ENCODE results near the gene BCORL1. TPM values are rescaled to one million over a fixed set of nuclear protein-coding genes. Genes with fewer than 3 reads are reported as not detected.

Gene BCORL1
- total and polyA plus RNA-seq, 2 of the 4 experiments (the other 2 are of a cell fraction) = 0.54 to 1.6 TPM

- DNase-seq (no peak), ATAC-seq (ENCODE audit: low read depth) (no peak; the same call in 1 of the 2 replicates)
- Histone ChIP-seq H3K9ac (ENCODE audit: low read depth, low read length) (no peak overlapping the region), H3K9me3 (ENCODE audit: control insufficient read depth, insufficient read depth, low read length) (no peaks in the 10 kb centered on the region), H4K8ac (ENCODE audit: low read depth in 2 of 2, low read length in 2 of 2) (no peak overlapping the region), H3K14ac (replicated peaks; ENCODE audit: low read depth, low read length) (no peak overlapping the region), H2BK20ac (ENCODE audit: low read depth, low read length) (no peak overlapping the region), H3K36me3 (ENCODE audit: control insufficient read depth, insufficient read depth, low read length) (peaks cover 2% of the 10 kb centered on the region; the same call in 1 of the 2 replicates), H4K91ac (ENCODE audit: insufficient read depth, low read depth, low read length) (no peak overlapping the region), H2BK15ac (ENCODE audit: low read depth, low read length) (no peak overlapping the region), H4K5ac (ENCODE audit: low read depth, low read length) (no peak overlapping the region), H3K56ac (ENCODE audit: extremely low read depth, insufficient read depth, low read length) (no peak overlapping the region), H2AK5ac (ENCODE audit: low read depth, low read length) (no peak overlapping the region), H3K27me3 (ENCODE audit: control insufficient read depth, insufficient read depth, low read length) (no peaks in the 10 kb centered on the region; the same call in 1 of the 2 replicates), H3K4me3 (ENCODE audit: insufficient read depth, low read depth, low read length) (no peak overlapping the region), H3K18ac (ENCODE audit: low read depth, low read length) (no peak overlapping the region), H3K23ac (ENCODE audit: low read depth, low read length) (no peak overlapping the region), H4K20me1 (ENCODE audit: insufficient read depth, low read length) (peaks cover 49% of the 10 kb centered on the region), H3K27ac (ENCODE audit: insufficient read depth, low read length) (no peak overlapping the region), H2AFZ (replicated peaks; ENCODE audit: low read length, poor library complexity) (peak overlapping the region; percentile 18), H3K79me1 (ENCODE audit: low read depth in 1 of 2, low read length in 2 of 2) (peaks cover 0 to 53% of the 10 kb centered on the region in 2 experiments; a peak in 3 of 4 replicates), H2BK120ac (ENCODE audit: low read depth, low read length) (no peak overlapping the region), H3K4me2 (ENCODE audit: low read depth, low read length) (no peak overlapping the region), H3K4me1 (ENCODE audit: control insufficient read depth, insufficient read depth, low read length) (peaks cover 5% of the 10 kb centered on the region; the same call in 1 of the 2 replicates), H3K9me1 (ENCODE audit: insufficient read depth, low read length) (peaks cover 11% of the 10 kb centered on the region), H2AK9ac (replicated peaks; ENCODE audit: low read depth, low read length, poor library complexity) (peak overlapping the region; percentile 9), H3K4ac (ENCODE audit: low read depth, low read length) (no peak overlapping the region; the same call in 1 of the 2 replicates), H2BK5ac (ENCODE audit: low read depth, low read length, poor library complexity, severe bottlenecking) (no peak overlapping the region)
- BruUV-seq (replicated peaks) = no TSS peak
- in situ Hi-C loops (cut with MboI; ENCODE audit: low sequenced_read_pairs) (no loop called here), dilution Hi-C loops (cut with HindIII; ENCODE audit: low sequenced_read_pairs, unreplicated experiment) (no loop called here), intact Hi-C loops (cut with micrococcal nuclease) (no loop called here)
- WGBS, 2 experiments (ENCODE audit: extremely low coverage in 2 of 2, insufficient read length in 1 of 2) = 36% methylated on average over 10 of the region's 28 CpGs; no CpG with 5 or more reads in 1 of the 2 experiments
- TF ChIP-seq, protein P1, sequence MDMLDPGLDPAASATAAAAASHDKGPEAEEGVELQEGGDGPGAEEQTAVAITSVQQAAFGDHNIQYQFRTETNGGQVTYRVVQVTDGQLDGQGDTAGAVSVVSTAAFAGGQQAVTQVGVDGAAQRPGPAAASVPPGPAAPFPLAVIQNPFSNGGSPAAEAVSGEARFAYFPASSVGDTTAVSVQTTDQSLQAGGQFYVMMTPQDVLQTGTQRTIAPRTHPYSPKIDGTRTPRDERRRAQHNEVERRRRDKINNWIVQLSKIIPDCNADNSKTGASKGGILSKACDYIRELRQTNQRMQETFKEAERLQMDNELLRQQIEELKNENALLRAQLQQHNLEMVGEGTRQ (IDR thresholded peaks at IDR 0.05; ENCODE audit: low read depth, low read length) = peak; percentile 23; the same call in 1 of the 2 replicates
- TF ChIP-seq CEBPB (IDR thresholded peaks at IDR 0.05; ENCODE audit: low read depth, low read length) = no peak
- POLR2A ChIA-PET (ENCODE audit: unreplicated experiment) = no interaction called here
- CTCF ChIA-PET = no interaction called here
These were observed 100.0 kb downstream of the BCORL1 start for GRCh38 chrX:130082244-130083106.

All from IMR-90 (cell line).